ENCODE results near the gene PPM1D.

PPM1D gene

GRCh38 chr17:60680754-60681153 lies 80.8 kb downstream of the PPM1D start:
- no peak overlapping the region for H3K4me3 ChIP-seq (replicated peaks in 1 of 2; ENCODE audit: low read depth in 2 of 2, low read length in 2 of 2)
- DNase-seq (ENCODE audit: low read depth in 2 of 2) = no peak
- no peak for TF ChIP-seq CTCF (IDR thresholded peaks at IDR 0.05; ENCODE audit: low read depth, low read length)

DNA sequence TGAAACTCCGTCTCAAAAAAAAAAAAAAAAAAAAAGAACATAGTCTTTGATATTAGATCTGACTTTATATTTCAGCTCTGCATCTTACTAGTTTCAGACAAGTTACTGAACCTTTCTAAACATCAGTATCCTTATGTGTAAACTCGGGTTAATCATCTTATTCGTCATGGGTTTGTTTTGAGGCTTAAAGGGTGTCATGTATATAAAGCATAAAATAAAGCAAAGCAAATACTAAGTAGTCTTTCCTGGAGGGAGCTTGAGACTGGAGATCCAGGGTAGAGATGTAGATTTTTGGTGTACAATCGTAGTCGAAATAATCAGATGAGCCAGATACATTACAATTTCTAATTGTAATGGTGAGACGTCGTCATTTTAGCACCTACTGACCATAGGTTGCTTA lies 85.4 kb downstream of the PPM1D start:
- no peak overlapping the region for H3K4me3 ChIP-seq (replicated peaks in 1 of 2; ENCODE audit: low read depth in 2 of 2, low read length in 2 of 2)
- no peak for TF ChIP-seq CTCF (IDR thresholded peaks at IDR 0.05; ENCODE audit: low read depth, low read length)
- DNase-seq (ENCODE audit: low read depth in 2 of 2) = no peak

DNA sequence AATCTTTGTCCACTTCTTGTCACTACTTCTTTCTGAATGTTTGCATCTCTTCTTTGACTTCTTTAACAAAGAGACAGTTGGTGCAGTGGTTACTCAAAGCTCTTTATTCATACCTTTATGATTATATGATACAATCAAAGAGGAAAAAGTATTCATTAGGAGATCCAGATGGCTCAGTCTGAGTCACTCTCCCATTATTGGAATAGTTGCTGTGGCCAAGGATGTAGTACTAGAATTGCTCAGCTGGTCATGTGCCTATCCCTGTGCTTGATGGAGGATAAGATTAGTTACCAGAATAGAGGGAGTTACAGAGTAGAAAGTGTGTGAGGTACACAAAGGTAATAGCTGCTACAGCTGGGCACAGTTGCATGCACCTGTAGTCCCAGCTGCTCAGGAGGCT lies 96.0 kb downstream of the PPM1D start:
- peak in 1 of 2 donors; percentile 27 for DNase-seq (ENCODE audit: low read depth in 2 of 2)
- TF ChIP-seq CTCF (IDR thresholded peaks at IDR 0.05; ENCODE audit: low read depth, low read length) = no peak

DNA sequence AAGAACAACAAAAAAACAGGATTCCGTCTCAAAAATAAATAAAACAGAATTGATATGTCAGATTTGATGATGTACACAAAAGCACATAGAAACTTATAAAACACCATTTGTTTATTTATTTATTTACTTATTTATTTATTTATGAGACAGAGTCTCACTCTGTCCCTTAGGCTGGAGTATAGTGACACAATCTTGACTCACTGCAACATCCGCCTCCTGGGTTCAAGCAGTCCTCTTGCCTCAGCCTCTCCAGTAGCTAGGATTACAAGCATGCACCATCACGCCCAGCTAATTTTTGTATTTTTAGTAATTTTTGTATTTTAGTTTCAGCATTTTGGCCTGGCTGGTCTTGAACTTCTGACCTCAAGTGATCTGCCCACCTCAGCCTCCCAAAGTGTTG lies 99.1 kb downstream of the PPM1D start:
- no peak for TF ChIP-seq CTCF (IDR thresholded peaks at IDR 0.05; ENCODE audit: low read depth, low read length)
- peak in 1 of 2 donors; percentile 12 for DNase-seq (ENCODE audit: low read depth in 2 of 2)

More for the DNA sequence above, 96.0 kb downstream of the PPM1D start:
- H3K4me3 ChIP-seq (replicated peaks in 1 of 2; ENCODE audit: low read depth in 2 of 2, low read length in 2 of 2) = no peak overlapping the region

DNA sequence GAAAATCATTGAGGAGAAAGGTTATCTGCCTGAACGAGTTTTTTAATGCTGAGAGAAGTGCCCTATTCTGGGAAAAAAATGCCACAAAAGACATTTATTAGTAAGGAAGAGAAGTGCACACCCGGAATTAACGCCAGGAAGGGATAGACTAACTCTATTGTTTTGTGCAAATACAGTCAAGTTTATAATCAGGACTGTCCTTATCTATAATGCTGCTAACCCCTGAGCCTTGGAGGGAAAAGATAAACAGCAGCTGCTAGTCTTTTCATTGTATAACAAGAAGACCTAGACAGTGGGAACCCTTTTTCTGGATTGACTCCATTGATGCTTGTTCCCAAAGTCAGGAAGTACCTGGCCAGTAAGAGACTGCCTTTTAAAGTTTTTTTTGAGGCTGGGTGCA lies 104.2 kb downstream of the PPM1D start:
- TF ChIP-seq CTCF (IDR thresholded peaks at IDR 0.05; ENCODE audit: low read depth, low read length) = no peak
- no peak for DNase-seq (ENCODE audit: low read depth in 2 of 2)
- no peak overlapping the region for H3K4me3 ChIP-seq (replicated peaks in 1 of 2; ENCODE audit: low read depth in 2 of 2, low read length in 2 of 2)

More for the DNA sequence above, 99.1 kb downstream of the PPM1D start:
- H3K4me3 ChIP-seq (replicated peaks in 1 of 2; ENCODE audit: low read depth in 2 of 2, low read length in 2 of 2) = no peak overlapping the region

- no peak overlapping the region for H3K4me3 ChIP-seq (replicated peaks in 1 of 2; ENCODE audit: low read depth in 2 of 2, low read length in 2 of 2)
- DNase-seq (ENCODE audit: low read depth in 2 of 2) = no peak
- no peak for TF ChIP-seq CTCF (IDR thresholded peaks at IDR 0.05; ENCODE audit: low read depth, low read length)
Observed at GRCh38 chr17:60712675-60713074, 112.7 kb downstream of the PPM1D start.

GRCh38 chr17:60713608-60714007 lies 113.6 kb downstream of the PPM1D start:
- no peak for DNase-seq (ENCODE audit: low read depth in 2 of 2)
- TF ChIP-seq CTCF (IDR thresholded peaks at IDR 0.05; ENCODE audit: low read depth, low read length) = no peak
- H3K4me3 ChIP-seq (replicated peaks in 1 of 2; ENCODE audit: low read depth in 2 of 2, low read length in 2 of 2) = no peak overlapping the region
